GM23338 (cell line): ENCODE measurements around the gene KIAA1755. TPM values are rescaled to one million over a fixed set of nuclear protein-coding genes. Genes with fewer than 3 reads are reported as not detected.

Experiments
- ATAC-seq: fragments of 200-7000 bp; cut with Tn5 transposase; 3 replicates; pipeline ENCODE4 v1.9.1; 2020
- DNase-seq: peaks from one replicate; pipeline ENCODE4 v3.0.0-alpha.2; 2015; ENCODE audit warnings: low spot score
- H2AFZ ChIP-seq: fragments of 200-600 bp; sonication (generic); 2 replicates; pipeline ENCODE4 v1.8.0; 2016; ENCODE audit warnings: antibody characterized with exemption, mild to moderate bottlenecking, moderate library complexity
- H3F3A ChIP-seq: fragments of 200-600 bp; sonication (generic); replicated peaks from 2 replicates; pipeline ENCODE4 v1.8.0; 2017; ENCODE audit warnings: antibody characterized with exemption, mixed run types, low read depth
- H3K27ac ChIP-seq: fragments of 200-600 bp; sonication (generic); 2 replicates; pipeline ENCODE4 v1.6.1; 2016; ENCODE audit warnings: low read depth
- H3K27me3 ChIP-seq: fragments of 200-600 bp; sonication (generic); 2 replicates; pipeline ENCODE4 v1.8.0; 2016; ENCODE audit warnings: mild to moderate bottlenecking, mixed run types, moderate library complexity; ENCODE audit not compliant: insufficient read depth
- H3K36me3 ChIP-seq: fragments of 200-600 bp; sonication (generic); 2 replicates; pipeline ENCODE4 v1.8.0; 2016; ENCODE audit warnings: mild to moderate bottlenecking; ENCODE audit not compliant: insufficient read depth
- H3K4me1 ChIP-seq: fragments of 200-600 bp; sonication (generic); 2 replicates; pipeline ENCODE4 v1.8.0; 2016; ENCODE audit warnings: mild to moderate bottlenecking, moderate library complexity; ENCODE audit not compliant: insufficient read depth
- H3K4me2 ChIP-seq: fragments of 200-600 bp; sonication (generic); 2 replicates; pipeline ENCODE4 v1.7.1; 2017; ENCODE audit warnings: mixed run types
- H3K4me3 ChIP-seq: fragments of 200-600 bp; sonication (generic); 2 replicates; pipeline ENCODE4 v1.6.1; 2016; ENCODE audit warnings: mixed run types
- H3K79me2 ChIP-seq: fragments of 200-600 bp; sonication (generic); replicated peaks from 2 replicates; pipeline ENCODE4 v1.8.0; 2017; ENCODE audit warnings: mild to moderate bottlenecking; ENCODE audit not compliant: insufficient read depth
- H3K9me2 ChIP-seq: fragments of 200-600 bp; sonication (generic); 2 replicates; pipeline ENCODE4 v1.8.0; 2017; ENCODE audit not compliant: insufficient read depth
- H4K20me1 ChIP-seq: fragments of 200-600 bp; sonication (generic); replicated peaks from 2 replicates; pipeline ENCODE4 v1.8.0; 2017; ENCODE audit warnings: mild to moderate bottlenecking; ENCODE audit not compliant: insufficient read depth
- H3K27ac Mint-ChIP-seq: 2 replicates; pipeline ENCODE4 v1.8.0; 2020; ENCODE audit warnings: inconsistent platforms, mild to moderate bottlenecking, moderate library complexity, mixed read lengths
- H3K27me3 Mint-ChIP-seq: 3 replicates; pipeline ENCODE4 v1.8.0; 2022; ENCODE audit warnings: low read depth, mild to moderate bottlenecking, moderate library complexity, mixed read lengths, inconsistent platforms; ENCODE audit not compliant: insufficient read depth, poor library complexity
- H3K36me3 Mint-ChIP-seq: 3 replicates; pipeline ENCODE4 v1.8.0; 2021; ENCODE audit warnings: low read depth, mild to moderate bottlenecking, inconsistent platforms, moderate library complexity, mixed read lengths
- H3K4me1 Mint-ChIP-seq: 3 replicates; pipeline ENCODE4 v1.8.0; 2020; ENCODE audit warnings: mild to moderate bottlenecking, inconsistent platforms, mixed read lengths
- H3K4me3 Mint-ChIP-seq: 3 replicates; pipeline ENCODE4 v1.8.0; 2021; ENCODE audit warnings: moderate library complexity, mild to moderate bottlenecking, inconsistent platforms, mixed read lengths
- H3K9me3 Mint-ChIP-seq: 3 replicates; pipeline ENCODE4 v1.8.0; 2020; ENCODE audit warnings: moderate library complexity, mild to moderate bottlenecking, inconsistent platforms, mixed read lengths
- CTCF ChIP-seq, 2 experiments: fragments of 200-600 bp in 1 of 2; sonication (generic) in 1 of 2; conservative IDR thresholded peaks; 2 replicates each; pipeline versions ENCODE4 v1.5.1 to v1.6.1; 2016 to 2017; ENCODE audit warnings: antibody characterized with exemption in 2 of 2, low read depth in 2 of 2, mild to moderate bottlenecking in 2 of 2, moderate library complexity in 1 of 2
- ETS1 ChIP-seq: IDR thresholded peaks from 2 replicates; pipeline ENCODE4 v1.6.1; 2016; ENCODE audit warnings: antibody characterized with exemption
- EZH2 ChIP-seq: fragments of 200-600 bp; sonication (generic); IDR thresholded peaks from one replicate; pipeline ENCODE4 v1.8.0; 2017; ENCODE audit warnings: antibody characterized with exemption, mild to moderate bottlenecking, low read depth; ENCODE audit not compliant: unreplicated experiment
- EZH2phosphoT487 ChIP-seq: fragments of 200-600 bp; sonication (generic); IDR thresholded peaks from one replicate; pipeline ENCODE4 v1.8.1; 2018; ENCODE audit warnings: antibody characterized with exemption; ENCODE audit not compliant: unreplicated experiment
- JUNB ChIP-seq: IDR thresholded peaks from one replicate; pipeline ENCODE4 v1.6.1; 2016; ENCODE audit warnings: antibody characterized with exemption; ENCODE audit not compliant: unreplicated experiment
- NANOG ChIP-seq: IDR thresholded peaks from 2 replicates; pipeline ENCODE4 v1.6.1; 2016; ENCODE audit warnings: antibody characterized with exemption, borderline replicate concordance
- POLR2AphosphoS5 ChIP-seq: IDR thresholded peaks from 2 replicates; pipeline ENCODE4 v1.6.1; 2016; ENCODE audit warnings: antibody characterized with exemption, low read depth
- REST ChIP-seq: IDR thresholded peaks from one replicate; pipeline ENCODE4 v1.6.1; 2018; ENCODE audit warnings: antibody characterized with exemption; ENCODE audit not compliant: unreplicated experiment
- STAT1 ChIP-seq: IDR thresholded peaks from one replicate; pipeline ENCODE4 v1.6.1; 2016; ENCODE audit warnings: antibody characterized with exemption; ENCODE audit not compliant: unreplicated experiment
- ZNF114 ChIP-seq: fragments of 250-450 bp; sonication (Bioruptor Pico); IDR thresholded peaks from 2 replicates; pipeline ENCODE4 v1.5.0; 2020; ENCODE audit warnings: mild to moderate bottlenecking, moderate library complexity
- ZNF331 ChIP-seq: fragments of 250-450 bp; sonication (Bioruptor Pico); IDR thresholded peaks from 2 replicates; pipeline ENCODE4 v1.5.0; 2020; ENCODE audit warnings: low read depth, mild to moderate bottlenecking, moderate library complexity
- ZNF462 ChIP-seq: fragments of 250-450 bp; sonication (Bioruptor Pico); IDR thresholded peaks from 2 replicates; pipeline ENCODE4 v1.5.0; 2020; ENCODE audit warnings: mild to moderate bottlenecking, moderate library complexity
- polyA plus RNA-seq: library from polyadenylated mRNA; unstranded; fragments of >200 nt; fragmentation: Nextera tagmentation; extraction: Ambion mirVana; gene quantifications from 2 replicates; pipeline ENCODE4 v1.2.1, GENCODE V29; 2016
- total RNA-seq: library from RNA; depleted of rRNA; stranded (reverse); fragments of >200 nt; shearing (Covaris generic); gene quantifications from 2 replicates; pipeline ENCODE4 v1.2.3, GENCODE V29; 2014

Gene KIAA1755
- total and polyA plus RNA-seq, 2 experiments from 2014 or later, result 0.28 TPM; not detected in 1

- Histone ChIP-seq H3K36me3 (no peaks in the 10 kb centered on the region), H3K4me3 (no peak overlapping the region), H3K4me1 (no peaks in the 10 kb centered on the region), H2AFZ (no peak overlapping the region), H3K4me2 (no peak overlapping the region), H3K27ac (no peak overlapping the region), H3K9me2 (no peaks in the 10 kb centered on the region), H3F3A (no peaks in the 10 kb centered on the region), H3K79me2 (no peaks in the 10 kb centered on the region), H3K27me3 (no peaks in the 10 kb centered on the region), H4K20me1 (no peaks in the 10 kb centered on the region)
- TF ChIP-seq POLR2AphosphoS5, result no peak
- no peak for TF ChIP-seq ZNF114
- no peak for TF ChIP-seq EZH2phosphoT487
- no peak for TF ChIP-seq CTCF (conservative IDR thresholded peaks at IDR 0.05; ENCODE audit: low read depth in 2 of 2)
- no peak for TF ChIP-seq ZNF462 (CRISPR knock-in tag)
- no peak for TF ChIP-seq STAT1
- TF ChIP-seq ZNF331 (CRISPR knock-in tag), result no peak
- no peak for TF ChIP-seq NANOG
- no peak for TF ChIP-seq REST
- TF ChIP-seq JUNB, result no peak
- no peak for TF ChIP-seq EZH2
- TF ChIP-seq ETS1, result no peak
- Mint-ChIP-seq H3K27me3 (peaks cover 6% of the 10 kb centered on the region), H3K27ac (no peak overlapping the region), H3K4me1 (no peaks in the 10 kb centered on the region), H3K9me3 (peaks cover 5% of the 10 kb centered on the region; the same call in 2 of the 3 replicates), H3K36me3 (no peaks in the 10 kb centered on the region), H3K4me3 (no peak overlapping the region)
- ATAC-seq, result no peak
- DNase-seq, result no peak
Observed at GRCh38 chr20:38272398-38272797, 11.9 kb upstream of the KIAA1755 start.
